WERI-Rb-1 (cell line): Measurements from ENCODE around the gene THSD7B.
"Not testable (repeated sequence)": the region's sequence is repeated elsewhere in the genome, so short reads cannot be mapped to it uniquely, and the experiment has no call there.

Source experiments
- DNase-seq: peaks from one replicate; pipeline ENCODE4 v3.0.0-alpha.2; 2020
- H3K27ac ChIP-seq: fragments of 250-450 bp; sonication (Bioruptor Pico); 2 replicates; pipeline ENCODE4 v1.5.1; 2020; ENCODE audit warnings: mild to moderate bottlenecking, moderate library complexity
- H3K27me3 ChIP-seq: fragments of 250-450 bp; sonication (Bioruptor Pico); 2 replicates; pipeline ENCODE4 v1.5.1; 2021; ENCODE audit warnings: mild to moderate bottlenecking, low read depth, moderate library complexity; ENCODE audit not compliant: insufficient read depth, severe bottlenecking
- H3K36me3 ChIP-seq: fragments of 250-450 bp; sonication (Bioruptor Pico); 2 replicates; pipeline ENCODE4 v1.5.1; 2020; ENCODE audit warnings: mild to moderate bottlenecking, moderate library complexity
- H3K4me3 ChIP-seq: 2 replicates; pipeline ENCODE4 v1.5.1; 2011; ENCODE audit warnings: low read depth, mild to moderate bottlenecking, control low read depth, low read length
- H3K9me3 ChIP-seq: fragments of 250-450 bp; sonication (Bioruptor Pico); 2 replicates; pipeline ENCODE4 v1.5.1; 2021; ENCODE audit warnings: mild to moderate bottlenecking, moderate library complexity; ENCODE audit not compliant: severe bottlenecking
- CTCF ChIP-seq: IDR thresholded peaks from 2 replicates; pipeline ENCODE4 v1.5.1; 2011; ENCODE audit warnings: low read depth, mild to moderate bottlenecking, control low read depth, inconsistent platforms, low read length

The THSD7B gene

GRCh38 chr2:137093116-137093515, 327.8 kb downstream of the THSD7B start:
- Histone ChIP-seq H3K27me3 (no peaks in the 10 kb centered on the region), H3K9me3 (no peaks in the 10 kb centered on the region), H3K27ac (no peak overlapping the region), H3K4me3 (no peak overlapping the region), H3K36me3 (no peaks in the 10 kb centered on the region)
- no peak for TF ChIP-seq CTCF
- no peak for DNase-seq

GRCh38 chr2:137096187-137096586, 330.8 kb downstream of the THSD7B start:
- no peak overlapping the region for H3K4me3 ChIP-seq
- DNase-seq: no peak
- TF ChIP-seq CTCF: no peak
- no peak overlapping the region for H3K27ac ChIP-seq
- no peaks in the 10 kb centered on the region for H3K9me3 ChIP-seq
- no peaks in the 10 kb centered on the region for H3K27me3 ChIP-seq
- no peaks in the 10 kb centered on the region for H3K36me3 ChIP-seq

GRCh38 chr2:137096693-137097092, 331.3 kb downstream of the THSD7B start:
- H3K9me3 ChIP-seq: no peaks in the 10 kb centered on the region
- no peak overlapping the region for H3K27ac ChIP-seq
- no peaks in the 10 kb centered on the region for H3K27me3 ChIP-seq
- TF ChIP-seq CTCF: no peak
- H3K36me3 ChIP-seq: no peaks in the 10 kb centered on the region
- H3K4me3 ChIP-seq: no peak overlapping the region
- DNase-seq: no peak

- not testable (repeated sequence) for H3K27ac ChIP-seq, DNase-seq, H3K27me3 ChIP-seq, H3K4me3 ChIP-seq, H3K36me3 ChIP-seq, H3K9me3 ChIP-seq
These were observed 336.5 kb downstream of the THSD7B start for GRCh38 chr2:137101814-137102213.

GRCh38 chr2:137107904-137108303, 342.6 kb downstream of the THSD7B start:
- Histone ChIP-seq H3K27ac (no peak overlapping the region), H3K9me3 (no peaks in the 10 kb centered on the region), H3K27me3 (no peaks in the 10 kb centered on the region), H3K4me3 (no peak overlapping the region), H3K36me3 (no peaks in the 10 kb centered on the region)
- no peak for TF ChIP-seq CTCF
- DNase-seq: no peak

- Histone ChIP-seq H3K27ac (no peak overlapping the region), H3K36me3 (no peaks in the 10 kb centered on the region), H3K27me3 (no peaks in the 10 kb centered on the region), H3K9me3 (no peaks in the 10 kb centered on the region), H3K4me3 (no peak overlapping the region)
- DNase-seq: no peak
- TF ChIP-seq CTCF: no peak
These were observed 346.6 kb downstream of the THSD7B start for GRCh38 chr2:137111896-137112295.
